K562 (cell line): ENCODE results near the gene CRHR1. TPM values are rescaled to one million over a fixed set of nuclear protein-coding genes. Genes with fewer than 3 reads are reported as not detected.

Experiments used
- ATAC-seq: fragments of 200-7000 bp; cut with Tn5 transposase; 3 replicates; pipeline ENCODE4 v1.9.1; 2020; ENCODE audit warnings: moderate library complexity
- BruUV-seq: library from RNA; stranded (reverse); fragments of 400-500 nt; replicated peaks from 2 replicates; lab custom pipeline; 2021; lab: Mats Ljungman, UMichigan
- CTCF ChIA-PET: fragments of 300-600 bp; formaldehyde crosslinking; extraction: SDS; loops from one replicate; lab custom pipeline; 2021; ENCODE audit warnings: low intra/inter-chr PET ratio; lab: Yijun Ruan, JAX
- POLR2A ChIA-PET: fragments of 300-600, 350-650 bp; sonication (Branson Sonifier 250); formaldehyde crosslinking; extraction: SDS; loops from one replicate; lab custom pipeline; 2021; ENCODE audit warnings: antibody characterized with exemption, inconsistent platforms; lab: Yijun Ruan, JAX
- DNase-seq, 4 experiments: peaks; one replicate each; pipeline versions ENCODE4 v3.0.0 to v3.0.0-alpha.2; 2011 to 2018; ENCODE audit warnings: low spot score in 3 of 4, mixed read lengths in 3 of 4; ENCODE audit errors: extremely low read depth in 1 of 4
- FAIRE-seq: peaks from 2 replicates; lab custom pipeline; 2011; peaks lifted over from hg19 to GRCh38; lab: Jason Lieb, UNC
- H2AFZ ChIP-seq: 2 replicates; pipeline ENCODE4 v1.6.0; 2011; ENCODE audit warnings: low read depth, low read length, control low read depth, inconsistent platforms
- H3K27ac ChIP-seq: fragments of 200-600 bp; 3 replicates; pipeline ENCODE4 v1.8.0; 2011; ENCODE audit warnings: low read depth, mild to moderate bottlenecking, control low read depth, inconsistent platforms, low read length, moderate library complexity, mixed read lengths; ENCODE audit errors: extremely low read depth
- H3K27me3 ChIP-seq, 2 experiments: fragments of 300-600 bp in 1 of 2; 2 replicates in 1 of 2; 3 replicates in 1 of 2; pipeline versions ENCODE4 v1.6.0 to v1.8.0; 2011; ENCODE audit warnings: inconsistent platforms in 2 of 2, low read length in 2 of 2, mild to moderate bottlenecking in 1 of 2, mixed read lengths in 1 of 2, moderate library complexity in 1 of 2; ENCODE audit not compliant: control insufficient read depth in 2 of 2, insufficient read depth in 2 of 2
- H3K36me3 ChIP-seq: fragments of 300-600 bp; 3 replicates; pipeline ENCODE4 v1.8.0; 2011; ENCODE audit warnings: mild to moderate bottlenecking, low read length, inconsistent platforms; ENCODE audit not compliant: control insufficient read depth, insufficient read depth
- H3K4me1 ChIP-seq, 2 experiments: fragments of 200-600 bp in 1 of 2; replicated peaks in 1 of 2; 2 replicates in 1 of 2; 3 replicates in 1 of 2; pipeline versions ENCODE4 v1.5.1 to v1.8.0; 2011; ENCODE audit warnings: inconsistent platforms in 2 of 2, low read length in 2 of 2, mild to moderate bottlenecking in 1 of 2, mixed read lengths in 1 of 2, moderate library complexity in 1 of 2; ENCODE audit not compliant: control insufficient read depth in 2 of 2, insufficient read depth in 2 of 2
- H3K4me2 ChIP-seq: 2 replicates; pipeline ENCODE4 v1.6.1; 2011; ENCODE audit warnings: low read length, control low read depth, inconsistent platforms, mixed read lengths; ENCODE audit not compliant: insufficient read depth
- H3K4me3 ChIP-seq: fragments of 200-600 bp; sonication (generic), shearing (Covaris generic); 2 replicates; pipeline ENCODE4 v1.5.1; 2016; ENCODE audit warnings: control low read depth, inconsistent platforms
- H3K79me2 ChIP-seq: fragments of 200-600 bp; 3 replicates; pipeline ENCODE4 v1.8.0; 2011; ENCODE audit warnings: low read length, inconsistent platforms; ENCODE audit not compliant: control insufficient read depth, insufficient read depth
- H3K9ac ChIP-seq, 2 experiments: 2 replicates each; pipeline versions ENCODE4 v1.6.0 to v1.6.1; 2011; ENCODE audit warnings: low read depth in 2 of 2, low read length in 2 of 2, control low read depth in 1 of 2, inconsistent platforms in 1 of 2, mild to moderate bottlenecking in 1 of 2, mixed read lengths in 1 of 2; ENCODE audit not compliant: insufficient read depth in 1 of 2
- H3K9me1 ChIP-seq: one replicate; pipeline ENCODE4 v1.6.0; 2011; ENCODE audit warnings: inconsistent platforms, mild to moderate bottlenecking, low read length, moderate library complexity; ENCODE audit not compliant: control insufficient read depth, insufficient read depth
- H3K9me3 ChIP-seq: replicated peaks from 2 replicates; pipeline ENCODE4 v1.5.1; 2011; ENCODE audit warnings: low read depth, low read length, inconsistent platforms; ENCODE audit not compliant: control insufficient read depth, insufficient read depth
- H4K20me1 ChIP-seq: replicated peaks from 2 replicates; pipeline ENCODE4 v1.6.1; 2011; ENCODE audit warnings: low read length, inconsistent platforms, mixed read lengths; ENCODE audit not compliant: control insufficient read depth, insufficient read depth
- FOXA3 ChIP-seq, 2 experiments: fragments of 450-650 bp in 1 of 2; sonication (generic) in 1 of 2; formaldehyde crosslinking; IDR thresholded peaks in 1 of 2; conservative IDR thresholded peaks in 1 of 2; 2 replicates each; pipeline versions ENCODE4 v1.4.0 to v1.8.0; 2020 to 2022; ENCODE audit warnings: mild to moderate bottlenecking in 2 of 2, missing genetic modification reagents in 1 of 2
- NCOA1 ChIP-seq: fragments of 450-650 bp; IDR thresholded peaks from 2 replicates; pipeline ENCODE4 v1.6.1; 2016; ENCODE audit warnings: low read depth
- PTTG1 ChIP-seq: fragments of 450-650 bp; IDR thresholded peaks from 2 replicates; pipeline ENCODE4 v1.6.1; 2016; ENCODE audit warnings: low read depth, mild to moderate bottlenecking, missing genetic modification characterization, missing compliant biosample characterization
- RBFOX2 ChIP-seq: fragments of 200-400 bp; formaldehyde crosslinking; IDR thresholded peaks from 2 replicates; pipeline ENCODE4 v1.6.1; 2017; ENCODE audit warnings: low read depth, mild to moderate bottlenecking, low read length, moderate library complexity
- ZBTB17 ChIP-seq: fragments of 450-650 bp; formaldehyde crosslinking; IDR thresholded peaks from 2 replicates; pipeline ENCODE4 v1.4.0; 2020; ENCODE audit warnings: mild to moderate bottlenecking
- ZNF586 ChIP-seq: fragments of 450-650 bp; formaldehyde crosslinking; conservative IDR thresholded peaks from 2 replicates; pipeline ENCODE4 v1.4.0; 2020; ENCODE audit warnings: mild to moderate bottlenecking, moderate library complexity
- ZNF780A ChIP-seq: fragments of 250-450 bp; sonication (Bioruptor Pico); IDR thresholded peaks from 2 replicates; pipeline ENCODE4 v1.5.0; 2021; ENCODE audit warnings: mild to moderate bottlenecking
- ZNF79 ChIP-seq: fragments of 250-450 bp; sonication (Bioruptor Pico); IDR thresholded peaks from 2 replicates; pipeline ENCODE4 v1.4.0; 2020; ENCODE audit warnings: low read depth, mild to moderate bottlenecking, moderate library complexity
- WGBS: fragments of 100-300 bp; shearing (Covaris generic); methylation state at CpG from one replicate; pipeline ENCODE4 v1.1.6; 2016; ENCODE audit warnings: low coverage, mixed read lengths; ENCODE audit not compliant: insufficient coverage; ENCODE audit errors: missing lambda C conversion rate; 5-methylcytosine and 5-hydroxymethylcytosine counted together
- in situ Hi-C: fragments of 300-500 bp; cut with MboI; formaldehyde crosslinking; loops from 4 replicates; pipeline ENCODE4 v1.15.0; 2018; ENCODE audit warnings: inconsistent platforms, mixed read lengths
- intact Hi-C: fragments of 100-400 bp; cut with micrococcal nuclease; formaldehyde crosslinking; loops from 2 replicates; pipeline ENCODE4 v1.14.2; 2022
- polyA plus RNA-seq, 8 experiments: library from polyadenylated mRNA; depleted of rRNA in 4 of 8; stranded (reverse) in 5 of 8; unstranded in 3 of 8; fragments of >200 nt; fragmentation: Nextera tagmentation in 2 of 8; fragmentation: Illumina TruSeq in 1 of 8; extraction: Ambion mirVana in 2 of 8; extraction: Trizol in 1 of 8; gene quantifications; 2 replicates each; pipeline versions ENCODE4 v1.2.1 to v1.2.3, GENCODE V29; 2011 to 2014; ENCODE audit warnings: inconsistent platforms in 1 of 8, missing spikeins in 1 of 8
- total RNA-seq, 7 experiments: library from RNA; depleted of rRNA in 6 of 7; stranded (reverse); fragments of >200 nt in 6 of 7; fragmentation: Illumina TruSeq in 2 of 7; extraction: Trizol in 2 of 7; gene quantifications; 2 replicates each; pipeline versions ENCODE4 v1.2.1 to v1.2.3, GENCODE V29; 2011 to 2021; ENCODE audit warnings: low replicate concordance in 1 of 7

CRHR1 gene
- total and polyA plus RNA-seq, 9 of the 15 experiments (the other 6 are each of a cell fraction or from before 2014, with no cell fraction given), result 0.05 TPM; not detected in 8

DNA sequence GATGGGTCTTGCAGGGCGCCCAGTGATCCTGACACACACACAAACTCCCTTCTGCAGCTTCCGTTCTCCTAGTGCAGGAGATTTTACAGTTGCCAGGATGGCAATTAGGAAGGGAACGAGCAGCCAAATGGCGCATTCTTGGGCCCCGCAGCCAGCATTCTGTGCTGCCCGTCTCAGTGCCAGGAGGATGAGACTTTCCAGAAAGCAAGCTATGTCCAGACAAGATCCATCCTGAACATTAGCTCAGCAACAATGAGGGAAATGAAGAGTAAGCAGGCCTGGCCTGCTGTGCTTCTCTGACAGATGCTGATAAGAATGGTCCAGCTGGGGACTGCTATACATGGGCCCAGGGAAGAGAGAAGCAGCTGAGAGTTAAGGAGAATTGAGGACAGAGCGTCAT lies 77.0 kb downstream of the CRHR1 start:
- Histone ChIP-seq H3K9me1 (no peaks in the 10 kb centered on the region), H3K27me3 (peaks cover 19 to 40% of the 10 kb centered on the region in 2 experiments; a peak in 3 of 5 replicates), H3K27ac (no peak overlapping the region), H3K9me3 (no peaks in the 10 kb centered on the region), H2AFZ (no peak overlapping the region), H4K20me1 (no peaks in the 10 kb centered on the region), H3K79me2 (no peaks in the 10 kb centered on the region), H3K4me3 (no peak overlapping the region), H3K4me2 (no peak overlapping the region), H3K4me1 (no peaks in the 10 kb centered on the region), H3K9ac (no peak overlapping the region), H3K36me3 (no peaks in the 10 kb centered on the region)
- POLR2A ChIA-PET, result interaction anchor here (0.6 kb wide), 1 partner anchor 194 kb away, joined by 3 read pairs; no protein-coding TSS in a partner anchor
- FAIRE-seq, result peak; percentile 6
- no peak for ATAC-seq
- CTCF ChIA-PET, result no interaction called here
- no peak for DNase-seq
- intact Hi-C loops (no loop called here), in situ Hi-C loops (no loop called here)
- no peak for TF ChIP-seq PTTG1
- TF ChIP-seq RBFOX2, result no peak
- no peak for TF ChIP-seq FOXA3 (CRISPR knock-in tag; conservative IDR thresholded peaks at IDR 0.05 in 1 of 2, IDR thresholded peaks at IDR 0.05 in 1 of 2)
- no peak for TF ChIP-seq ZNF79 (CRISPR knock-in tag)
- no peak for TF ChIP-seq ZNF586 (CRISPR knock-in tag)
- no peak for TF ChIP-seq ZNF780A
- no peak for TF ChIP-seq NCOA1
- TF ChIP-seq ZBTB17 (CRISPR knock-in tag), result no peak
- WGBS, result 2% methylated on average over 7 of the region's 7 CpGs
- BruUV-seq, result no TSS peak
